A673 (cell line): ENCODE measurements around the gene NRIP2. TPM values are rescaled to one million over a fixed set of nuclear protein-coding genes. Genes with fewer than 3 reads are reported as not detected.

Experiments used
- BruUV-seq: library from RNA; stranded (reverse); fragments of 400-500 nt; replicated peaks from 2 replicates; lab custom pipeline; 2021; lab: Mats Ljungman, UMichigan
- CTCF ChIA-PET: fragments of 300-600 bp; sonication (Branson Sonifier 250); formaldehyde crosslinking; loops from one replicate; lab custom pipeline; 2022; ENCODE audit warnings: antibody characterized with exemption; lab: Charles Lee
- POLR2A ChIA-PET: fragments of 300-600 bp; sonication (Branson Sonifier 250); formaldehyde crosslinking; loops from one replicate; lab custom pipeline; 2022; ENCODE audit warnings: antibody characterized with exemption; ENCODE audit not compliant: low non-redundant PET; lab: Charles Lee
- DNase-seq: peaks from one replicate; pipeline ENCODE4 v3.0.0-alpha.2; 2015; ENCODE audit warnings: low spot score
- H3K27ac ChIP-seq: fragments of 200-600 bp; sonication (generic); 2 replicates; pipeline ENCODE4 v1.5.1; 2016; ENCODE audit warnings: mixed run types, low read depth, mild to moderate bottlenecking, mixed read lengths, antibody characterized with exemption, low read length; ENCODE audit not compliant: poor library complexity, severe bottlenecking
- H3K27me3 ChIP-seq: fragments of 200-600 bp; sonication (generic); replicated peaks from 2 replicates; pipeline ENCODE4 v1.6.1; 2017; ENCODE audit warnings: mixed run types, low read depth, mild to moderate bottlenecking, mixed read lengths, antibody characterized with exemption, low read length; ENCODE audit not compliant: insufficient read depth, poor library complexity
- H3K36me3 ChIP-seq: fragments of 200-600 bp; sonication (generic); 2 replicates; pipeline ENCODE4 v1.6.1; 2016; ENCODE audit warnings: mixed run types, mild to moderate bottlenecking, mixed read lengths, antibody characterized with exemption, low read length; ENCODE audit not compliant: insufficient read depth, poor library complexity, severe bottlenecking
- H3K4me1 ChIP-seq: fragments of 200-600 bp; sonication (generic); 2 replicates; pipeline ENCODE4 v1.6.1; 2017; ENCODE audit warnings: mixed run types, mild to moderate bottlenecking, mixed read lengths, antibody characterized with exemption, low read length; ENCODE audit not compliant: insufficient read depth, poor library complexity, severe bottlenecking
- H3K4me3 ChIP-seq: fragments of 200-600 bp; sonication (generic); 2 replicates; pipeline ENCODE4 v1.5.1; 2016; ENCODE audit warnings: low read depth, mixed run types, mild to moderate bottlenecking, mixed read lengths, low read length; ENCODE audit not compliant: poor library complexity, severe bottlenecking
- H3K9me3 ChIP-seq: fragments of 200-600 bp; sonication (generic); 2 replicates; pipeline ENCODE4 v1.6.1; 2016; ENCODE audit warnings: mixed run types, low read depth, mild to moderate bottlenecking, mixed read lengths, antibody characterized with exemption, low read length; ENCODE audit not compliant: poor library complexity, severe bottlenecking
- EZH2 ChIP-seq: fragments of 200-600 bp; sonication (generic); IDR thresholded peaks from 2 replicates; pipeline ENCODE4 v1.6.1; 2017; ENCODE audit warnings: borderline replicate concordance, low read depth, mild to moderate bottlenecking, mixed read lengths, antibody characterized with exemption, low read length; ENCODE audit not compliant: poor library complexity, severe bottlenecking
- intact Hi-C: fragments of 100-400 bp; cut with micrococcal nuclease; formaldehyde crosslinking; loops from one replicate; pipeline ENCODE4 v1.10.0; 2022; ENCODE audit not compliant: unreplicated experiment
- total RNA-seq: library from RNA; stranded (reverse); gene quantifications from 2 replicates; pipeline ENCODE4 v1.2.3, GENCODE V29; 2021
- TF ChIP-seq, protein P1 (sequence below): fragments of 300-800, 200-600 bp; sonication (generic); conservative IDR thresholded peaks from 2 replicates; pipeline ENCODE4 v1.5.1; 2017; ENCODE audit warnings: low read depth, mild to moderate bottlenecking, antibody characterized with exemption, low read length, moderate library complexity, mixed read lengths

NRIP2 gene
- total RNA-seq, 1 experiment from 2014 or later: 0.39 TPM

- Histone ChIP-seq H3K4me3 (no peak overlapping the region), H3K9me3 (no peaks in the 10 kb centered on the region), H3K27ac (no peak overlapping the region), H3K27me3 (peaks cover 12% of the 10 kb centered on the region), H3K4me1 (no peaks in the 10 kb centered on the region), H3K36me3 (no peaks in the 10 kb centered on the region)
- POLR2A ChIA-PET: no interaction called here
- DNase-seq: no peak
- BruUV-seq: no TSS peak
- intact Hi-C loops: no loop called here
- CTCF ChIA-PET: interaction anchor here (0.9 kb wide), 1 partner anchor 8 kb away, joined by 5 read pairs; no protein-coding TSS in a partner anchor
- no peak for TF ChIP-seq EZH2
- TF ChIP-seq, protein P1, sequence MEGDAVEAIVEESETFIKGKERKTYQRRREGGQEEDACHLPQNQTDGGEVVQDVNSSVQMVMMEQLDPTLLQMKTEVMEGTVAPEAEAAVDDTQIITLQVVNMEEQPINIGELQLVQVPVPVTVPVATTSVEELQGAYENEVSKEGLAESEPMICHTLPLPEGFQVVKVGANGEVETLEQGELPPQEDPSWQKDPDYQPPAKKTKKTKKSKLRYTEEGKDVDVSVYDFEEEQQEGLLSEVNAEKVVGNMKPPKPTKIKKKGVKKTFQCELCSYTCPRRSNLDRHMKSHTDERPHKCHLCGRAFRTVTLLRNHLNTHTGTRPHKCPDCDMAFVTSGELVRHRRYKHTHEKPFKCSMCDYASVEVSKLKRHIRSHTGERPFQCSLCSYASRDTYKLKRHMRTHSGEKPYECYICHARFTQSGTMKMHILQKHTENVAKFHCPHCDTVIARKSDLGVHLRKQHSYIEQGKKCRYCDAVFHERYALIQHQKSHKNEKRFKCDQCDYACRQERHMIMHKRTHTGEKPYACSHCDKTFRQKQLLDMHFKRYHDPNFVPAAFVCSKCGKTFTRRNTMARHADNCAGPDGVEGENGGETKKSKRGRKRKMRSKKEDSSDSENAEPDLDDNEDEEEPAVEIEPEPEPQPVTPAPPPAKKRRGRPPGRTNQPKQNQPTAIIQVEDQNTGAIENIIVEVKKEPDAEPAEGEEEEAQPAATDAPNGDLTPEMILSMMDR: no peak
Observed at GRCh38 chr12:2785017-2785416, 49.8 kb downstream of the NRIP2 start.

DNA sequence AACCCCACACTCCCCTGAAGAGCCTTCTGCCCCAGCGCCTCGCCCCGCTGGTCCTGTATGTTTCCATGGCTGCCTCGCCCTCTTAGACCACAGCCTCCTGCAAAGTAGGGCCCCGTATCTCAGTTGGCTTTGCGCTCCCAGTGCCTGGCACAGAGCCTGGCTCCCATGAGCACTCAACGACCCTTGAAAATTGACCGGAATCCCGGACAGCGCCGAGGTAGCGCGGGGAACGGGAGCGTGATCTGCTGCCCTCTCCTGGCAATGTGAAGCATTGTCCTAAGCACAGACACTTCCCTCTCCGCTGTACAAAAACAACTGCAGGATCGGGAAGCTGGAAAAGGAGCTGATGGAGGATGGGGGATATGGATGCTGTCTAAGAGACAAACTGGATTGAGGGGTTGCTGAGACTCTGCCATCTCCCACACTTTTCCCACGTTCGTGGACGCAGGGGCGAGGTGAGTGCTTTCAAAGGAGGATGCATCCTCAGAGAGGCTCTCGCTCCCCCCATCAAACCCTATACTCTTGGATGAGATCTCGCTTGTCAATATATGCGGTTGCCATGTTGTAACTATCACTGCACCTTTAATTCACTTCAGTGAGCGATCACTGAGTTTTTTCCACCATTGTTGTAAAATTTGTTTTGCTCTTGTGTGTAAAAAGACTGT, 50.8 kb downstream of the NRIP2 start:
- Histone ChIP-seq H3K4me3 (peak overlapping the region; percentile 35), H3K4me1 (no peaks in the 10 kb centered on the region), H3K9me3 (no peaks in the 10 kb centered on the region), H3K27ac (no peak overlapping the region), H3K36me3 (no peaks in the 10 kb centered on the region), H3K27me3 (peaks cover 12% of the 10 kb centered on the region)
- ChIA-PET POLR2A (no interaction called here), CTCF (interaction anchor here (0.5 to 1.7 kb wide), 11 partner anchors 9 to 159 kb away, joined by 3 to 14 read pairs (median 3); no protein-coding TSS in a partner anchor)
- TF ChIP-seq, protein P1: peak; percentile 96
- no peak for TF ChIP-seq EZH2
- intact Hi-C loops: loop anchor here (1.0 to 5.0 kb wide), 2 partner anchors 47 to 101 kb away; no protein-coding TSS in a partner anchor
- DNase-seq: peak; percentile 69
- BruUV-seq: no TSS peak

DNA sequence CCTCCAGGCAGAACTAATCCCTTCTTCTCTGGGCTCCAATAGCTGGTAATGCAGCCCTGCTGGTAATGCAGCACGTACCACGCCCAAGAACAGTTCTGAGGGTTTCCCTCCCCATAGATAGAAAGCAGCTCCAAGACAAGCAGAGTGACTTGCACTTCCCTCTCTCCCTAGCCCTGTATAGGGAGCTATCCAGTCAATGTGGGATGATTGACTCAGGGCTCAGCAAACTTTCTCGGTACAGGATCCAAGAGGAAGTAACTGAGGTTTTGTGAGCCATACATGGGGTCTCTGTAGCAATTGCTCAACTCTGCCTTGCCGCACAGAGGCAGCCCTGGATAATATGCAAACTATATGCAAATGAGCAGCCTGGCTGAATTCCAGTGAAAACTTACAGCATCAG, 55.6 kb downstream of the NRIP2 start:
- Histone ChIP-seq H3K27me3 (peaks cover 4% of the 10 kb centered on the region), H3K27ac (no peak overlapping the region), H3K9me3 (no peaks in the 10 kb centered on the region), H3K4me1 (no peaks in the 10 kb centered on the region), H3K36me3 (no peaks in the 10 kb centered on the region), H3K4me3 (no peak overlapping the region)
- intact Hi-C loops: no loop called here
- TF ChIP-seq, protein P1: no peak
- no peak for TF ChIP-seq EZH2
- DNase-seq: no peak
- ChIA-PET POLR2A (no interaction called here), CTCF (no interaction called here)
- no TSS peak for BruUV-seq
